Kidney (tissue), 14 donors: ENCODE data around the gene POMT1. TPM values are rescaled to one million over a fixed set of nuclear protein-coding genes. Genes with fewer than 3 reads are reported as not detected.

Experiments used
- DNase-seq, 5 donors: peaks; one replicate each; pipeline ENCODE4 v3.0.0-alpha.2; 2013 to 2020
- FAIRE-seq: peaks from 2 replicates; lab custom pipeline; 2012; peaks lifted over from hg19 to GRCh38; lab: Jason Lieb, UNC
- H3K27ac ChIP-seq, 2 donors: one replicate each; pipeline ENCODE4 v1.7.0; 2013; ENCODE audit warnings: low read depth in 2 of 2, low read length in 2 of 2, inconsistent platforms in 1 of 2
- H3K27me3 ChIP-seq: one replicate; pipeline ENCODE4 v1.7.1; 2013; ENCODE audit warnings: low read length, inconsistent platforms; ENCODE audit not compliant: control insufficient read depth, insufficient read depth
- H3K36me3 ChIP-seq, 3 donors: one replicate each; pipeline versions ENCODE4 v1.7.0 to v1.7.1; 2013; ENCODE audit warnings: low read length in 3 of 3, control low read depth in 1 of 3, inconsistent platforms in 1 of 3; ENCODE audit not compliant: insufficient read depth in 3 of 3, control insufficient read depth in 2 of 3
- H3K4me1 ChIP-seq, 3 donors: one replicate each; pipeline versions ENCODE4 v1.7.0 to v1.7.1; 2013; ENCODE audit warnings: low read length in 3 of 3, inconsistent platforms in 1 of 3, low read depth in 1 of 3; ENCODE audit not compliant: control insufficient read depth in 2 of 3, insufficient read depth in 2 of 3
- H3K4me3 ChIP-seq, 3 donors: one replicate each; pipeline versions ENCODE4 v1.7.0 to v1.8.1; 2013; ENCODE audit warnings: low read length in 3 of 3, control low read depth in 1 of 3, inconsistent platforms in 1 of 3
- H3K9ac ChIP-seq, 3 donors: one replicate each; pipeline versions ENCODE4 v1.7.0 to v1.7.1; 2013; ENCODE audit warnings: low read length in 3 of 3, control low read depth in 1 of 3, inconsistent platforms in 1 of 3
- H3K9me3 ChIP-seq, 3 donors: one replicate each; pipeline versions ENCODE4 v1.7.0 to v1.7.1; 2013; ENCODE audit warnings: low read length in 3 of 3, control low read depth in 1 of 3, inconsistent platforms in 1 of 3; ENCODE audit not compliant: control insufficient read depth in 2 of 3, insufficient read depth in 1 of 3
- intact Hi-C: fragments of 100-400 bp; cut with DNase I; formaldehyde crosslinking; loops from one replicate; pipeline ENCODE4 v1.11.1; 2022
- polyA plus RNA-seq: library from polyadenylated mRNA; stranded (reverse); fragments of 350-450 nt; fragmentation: Illumina TruSeq; extraction: RNeasy Lipid Tissue Mini Kit (QIAGEN cat#74804); gene quantifications from one replicate; pipeline ENCODE4 v1.2.3, GENCODE V29; 2014; ENCODE audit warnings: low read depth, low replicate concordance; ENCODE audit not compliant: insufficient read depth
- total RNA-seq: library from RNA; stranded (reverse); fragmentation: NEBNext Ultra II Directional; extraction: Animal tissue kit (Norgen Biotek cat#: 25700); gene quantifications from one replicate; pipeline ENCODE4 v1.2.1, GENCODE V29; 2021
- TF ChIP-seq, protein P1 (sequence below): IDR thresholded peaks from 3 replicates; pipeline ENCODE4 v1.5.1; 2012; ENCODE audit warnings: mild to moderate bottlenecking, moderate library complexity, borderline replicate concordance; ENCODE audit not compliant: insufficient read depth; ENCODE audit errors: extremely low read depth
- donor health status: control.
- donor health status: control.
- donor health status: control.
- donor health status: control.
- donor health status: control.
- donor health status: DM: yes; HTN: yes; CAD: no.
- donor health status: Normal renal cell carcinoma (clear cell type).

POMT1 gene
- total and polyA plus RNA-seq, 2 donors from 2014 or later = 32.3 to 36.5 TPM

GRCh38 chr9:131482343-131483006, 20.2 kb upstream of the POMT1 start:
- intact Hi-C loops = no loop called here
- FAIRE-seq = no peak
- no peak for DNase-seq

DNA sequence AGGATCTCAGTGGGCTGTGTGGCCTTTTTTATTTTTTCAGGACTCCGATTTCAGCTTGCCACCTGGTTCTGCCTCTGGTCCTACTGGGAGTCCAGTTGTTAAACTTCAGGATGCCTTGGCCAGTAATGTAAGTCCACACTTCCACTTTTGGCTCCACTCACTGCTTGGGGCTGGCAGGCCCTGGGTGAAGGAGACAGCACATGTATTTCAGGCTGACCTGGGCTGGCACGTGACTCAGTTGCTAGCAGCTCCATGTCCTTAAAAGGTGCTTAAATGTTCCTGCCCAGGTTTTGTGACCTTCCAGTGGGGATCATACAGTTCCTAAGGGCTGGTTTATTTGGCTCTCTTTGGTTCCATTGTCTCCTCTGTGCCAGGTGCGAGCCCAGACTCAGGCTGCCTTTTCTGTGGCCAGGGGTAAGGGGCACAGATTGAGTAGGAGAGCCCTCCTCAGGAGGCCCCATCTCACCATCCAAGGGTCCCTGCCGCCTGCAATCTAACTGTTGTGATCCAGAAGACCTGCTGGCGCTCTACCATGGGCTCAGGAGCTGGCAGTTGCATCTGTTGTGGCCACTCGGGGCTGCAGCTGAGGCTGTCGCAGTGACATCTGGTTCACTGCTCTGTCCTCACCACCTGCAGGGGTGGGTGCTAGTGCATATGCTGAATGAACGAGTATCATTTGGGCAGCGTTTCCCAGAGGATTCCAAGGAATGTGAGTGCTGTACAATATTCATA, 19.2 kb upstream of the POMT1 start:
- Histone ChIP-seq H3K9me3 (no peaks in the 10 kb centered on the region), H3K27me3 (no peaks in the 10 kb centered on the region), H3K27ac (no peak overlapping the region), H3K36me3 (peaks cover 10 to 77% (median 76%) of the 10 kb centered on the region in 3 donors), H3K9ac (no peak overlapping the region), H3K4me1 (no peaks in the 10 kb centered on the region), H3K4me3 (no peak overlapping the region)
- TF ChIP-seq, protein P1, sequence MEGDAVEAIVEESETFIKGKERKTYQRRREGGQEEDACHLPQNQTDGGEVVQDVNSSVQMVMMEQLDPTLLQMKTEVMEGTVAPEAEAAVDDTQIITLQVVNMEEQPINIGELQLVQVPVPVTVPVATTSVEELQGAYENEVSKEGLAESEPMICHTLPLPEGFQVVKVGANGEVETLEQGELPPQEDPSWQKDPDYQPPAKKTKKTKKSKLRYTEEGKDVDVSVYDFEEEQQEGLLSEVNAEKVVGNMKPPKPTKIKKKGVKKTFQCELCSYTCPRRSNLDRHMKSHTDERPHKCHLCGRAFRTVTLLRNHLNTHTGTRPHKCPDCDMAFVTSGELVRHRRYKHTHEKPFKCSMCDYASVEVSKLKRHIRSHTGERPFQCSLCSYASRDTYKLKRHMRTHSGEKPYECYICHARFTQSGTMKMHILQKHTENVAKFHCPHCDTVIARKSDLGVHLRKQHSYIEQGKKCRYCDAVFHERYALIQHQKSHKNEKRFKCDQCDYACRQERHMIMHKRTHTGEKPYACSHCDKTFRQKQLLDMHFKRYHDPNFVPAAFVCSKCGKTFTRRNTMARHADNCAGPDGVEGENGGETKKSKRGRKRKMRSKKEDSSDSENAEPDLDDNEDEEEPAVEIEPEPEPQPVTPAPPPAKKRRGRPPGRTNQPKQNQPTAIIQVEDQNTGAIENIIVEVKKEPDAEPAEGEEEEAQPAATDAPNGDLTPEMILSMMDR = no peak
- intact Hi-C loops = no loop called here
- FAIRE-seq (no peak), DNase-seq (no peak)

More at GRCh38 chr9:131482343-131483006, 20.2 kb upstream of the POMT1 start:
- H3K9me3 ChIP-seq = no peaks in the 10 kb centered on the region
- TF ChIP-seq, protein P1 = no peak
- H3K27ac ChIP-seq = no peak overlapping the region
- H3K9ac ChIP-seq = no peak overlapping the region
- H3K36me3 ChIP-seq = peaks cover 11 to 80% (median 76%) of the 10 kb centered on the region in 3 donors
- H3K4me3 ChIP-seq = no peak overlapping the region
- H3K4me1 ChIP-seq = no peaks in the 10 kb centered on the region
- H3K27me3 ChIP-seq = no peaks in the 10 kb centered on the region

GRCh38 chr9:131484051-131484445, 18.7 kb upstream of the POMT1 start:
- Histone ChIP-seq H3K9ac (no peak overlapping the region), H3K4me1 (no peaks in the 10 kb centered on the region), H3K27ac (no peak overlapping the region), H3K27me3 (no peaks in the 10 kb centered on the region), H3K4me3 (no peak overlapping the region), H3K9me3 (no peaks in the 10 kb centered on the region), H3K36me3 (peaks cover 9 to 77% (median 77%) of the 10 kb centered on the region in 3 donors)
- DNase-seq = no peak
- FAIRE-seq = no peak
- TF ChIP-seq, protein P1 = no peak
- intact Hi-C loops = no loop called here
